ENCODE data around the gene KRT75.

DNA sequence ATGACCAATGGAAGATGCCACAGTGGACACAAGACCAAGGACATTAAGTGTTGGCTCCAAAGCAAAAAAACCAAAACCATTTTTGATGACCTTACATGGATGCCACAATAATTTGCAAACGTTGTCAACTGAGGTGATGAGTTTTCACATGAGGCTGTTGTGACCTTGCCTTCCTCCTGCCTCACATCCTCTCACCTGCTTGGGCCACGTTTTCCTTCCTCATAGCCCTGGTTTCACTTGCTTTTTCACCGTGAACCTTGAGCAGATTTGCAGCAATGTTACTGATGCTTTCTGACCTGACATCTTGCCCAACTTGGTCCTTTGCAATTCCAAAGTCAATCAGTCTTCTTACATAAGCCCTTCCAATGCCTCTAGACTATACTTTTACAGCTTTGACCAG, 14.1 kb upstream of the KRT75 start:
- TF ChIP-seq, protein P1, sequence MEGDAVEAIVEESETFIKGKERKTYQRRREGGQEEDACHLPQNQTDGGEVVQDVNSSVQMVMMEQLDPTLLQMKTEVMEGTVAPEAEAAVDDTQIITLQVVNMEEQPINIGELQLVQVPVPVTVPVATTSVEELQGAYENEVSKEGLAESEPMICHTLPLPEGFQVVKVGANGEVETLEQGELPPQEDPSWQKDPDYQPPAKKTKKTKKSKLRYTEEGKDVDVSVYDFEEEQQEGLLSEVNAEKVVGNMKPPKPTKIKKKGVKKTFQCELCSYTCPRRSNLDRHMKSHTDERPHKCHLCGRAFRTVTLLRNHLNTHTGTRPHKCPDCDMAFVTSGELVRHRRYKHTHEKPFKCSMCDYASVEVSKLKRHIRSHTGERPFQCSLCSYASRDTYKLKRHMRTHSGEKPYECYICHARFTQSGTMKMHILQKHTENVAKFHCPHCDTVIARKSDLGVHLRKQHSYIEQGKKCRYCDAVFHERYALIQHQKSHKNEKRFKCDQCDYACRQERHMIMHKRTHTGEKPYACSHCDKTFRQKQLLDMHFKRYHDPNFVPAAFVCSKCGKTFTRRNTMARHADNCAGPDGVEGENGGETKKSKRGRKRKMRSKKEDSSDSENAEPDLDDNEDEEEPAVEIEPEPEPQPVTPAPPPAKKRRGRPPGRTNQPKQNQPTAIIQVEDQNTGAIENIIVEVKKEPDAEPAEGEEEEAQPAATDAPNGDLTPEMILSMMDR (conservative IDR thresholded peaks at IDR 0.05; ENCODE audit: low read length) = no peak
- no peak for TF ChIP-seq EZH2phosphoT487 (IDR thresholded peaks at IDR 0.05; ENCODE audit: borderline replicate concordance)
